ENCODE results near the gene THSD4.

The THSD4 gene

DNA sequence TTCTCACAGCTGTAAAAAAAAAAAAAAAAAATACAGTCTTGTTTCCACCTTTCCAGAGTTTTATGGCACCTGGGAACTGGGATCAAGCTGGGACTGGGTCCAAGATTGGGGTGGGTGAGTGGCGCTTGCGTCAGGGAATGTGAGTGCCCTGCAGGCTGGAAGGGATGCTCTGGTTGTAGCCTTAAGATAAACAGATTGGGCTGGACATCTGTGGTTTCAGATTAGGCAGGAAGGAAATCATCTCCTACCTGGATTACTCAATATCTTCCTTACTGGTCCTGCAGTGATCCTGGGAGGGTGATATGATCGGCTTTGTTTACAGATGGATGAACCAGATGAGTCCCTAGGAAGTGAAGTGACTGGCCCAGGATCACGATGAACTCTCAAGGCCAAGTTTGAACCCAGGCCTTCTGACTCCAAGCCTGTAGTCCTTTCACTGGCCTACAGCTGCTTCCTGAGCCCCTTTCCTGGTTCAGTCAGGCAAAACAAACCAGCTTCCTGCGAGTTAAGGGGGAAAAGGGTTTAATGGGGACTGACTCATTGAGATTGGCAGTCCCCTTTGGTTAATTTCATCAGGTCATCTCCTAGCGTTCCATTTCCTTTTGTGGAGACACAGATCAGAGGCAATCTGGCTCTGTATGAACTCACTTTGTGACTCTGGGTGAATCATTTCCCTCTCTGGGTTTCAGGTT lies 179.8 kb downstream of the THSD4 start:
- Histone ChIP-seq H3K27ac (no peak overlapping the region), H3K4me3 (no peak overlapping the region), H3K36me3 (ENCODE audit: insufficient read depth, low read length) (no peaks in the 10 kb centered on the region), H3K9me3 (ENCODE audit: low read depth, low read length) (no peaks in the 10 kb centered on the region), H3K9ac (ENCODE audit: insufficient read length) (no peak overlapping the region)
- TF ChIP-seq EZH2 (IDR thresholded peaks at IDR 0.05) (no peak), FOXP2 (optimal IDR thresholded peaks at IDR 0.05; ENCODE audit: control extremely low read depth, extremely low read length, insufficient read depth) (no peak), POLR2AphosphoS5 (IDR thresholded peaks at IDR 0.05; ENCODE audit: borderline replicate concordance, low read depth, low read length) (no peak)
- DNase-seq (ENCODE audit: low read depth, low spot score), result no peak

DNA sequence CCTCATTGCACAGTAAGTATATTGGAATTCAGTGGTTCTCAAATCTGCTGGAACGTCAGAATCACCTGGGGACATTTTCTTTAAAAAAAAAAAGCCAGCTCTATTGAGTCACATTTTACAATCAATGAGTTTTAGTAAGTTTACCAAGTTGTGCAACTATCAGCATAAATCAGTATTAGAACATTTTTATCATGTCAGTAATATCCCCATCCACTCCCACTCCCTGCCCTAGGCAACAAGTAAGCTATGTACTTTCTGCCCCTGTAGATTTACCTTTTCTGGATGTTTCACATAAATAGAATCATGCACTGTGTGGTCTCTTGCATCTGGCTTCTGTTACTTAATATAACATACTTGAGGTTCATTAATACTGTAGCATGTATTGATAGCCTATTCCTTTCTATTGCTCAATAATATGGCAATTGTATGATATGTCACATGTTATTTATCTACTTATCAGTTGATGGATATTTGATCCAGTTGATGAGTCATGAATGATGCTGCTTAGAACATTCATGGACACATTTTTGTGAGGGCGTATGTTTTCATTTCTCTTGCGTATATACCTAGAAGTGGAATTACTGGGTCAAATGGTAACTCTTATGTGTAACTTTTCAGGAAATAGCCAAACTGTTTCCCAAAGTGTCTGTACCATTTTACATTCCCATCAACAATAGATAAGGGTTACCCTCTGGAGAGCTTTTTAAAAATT lies 180.5 kb downstream of the THSD4 start:
- H3K9ac ChIP-seq (ENCODE audit: insufficient read length), result no peak overlapping the region
- no peak overlapping the region for H3K27ac ChIP-seq
- DNase-seq (ENCODE audit: low read depth, low spot score), result no peak
- no peak overlapping the region for H3K4me3 ChIP-seq
- H3K9me3 ChIP-seq (ENCODE audit: low read depth, low read length), result no peaks in the 10 kb centered on the region
- no peaks in the 10 kb centered on the region for H3K36me3 ChIP-seq (ENCODE audit: insufficient read depth, low read length)
- TF ChIP-seq FOXP2 (optimal IDR thresholded peaks at IDR 0.05; ENCODE audit: control extremely low read depth, extremely low read length, insufficient read depth) (no peak), POLR2AphosphoS5 (IDR thresholded peaks at IDR 0.05; ENCODE audit: borderline replicate concordance, low read depth, low read length) (no peak), EZH2 (IDR thresholded peaks at IDR 0.05) (no peak)

DNA sequence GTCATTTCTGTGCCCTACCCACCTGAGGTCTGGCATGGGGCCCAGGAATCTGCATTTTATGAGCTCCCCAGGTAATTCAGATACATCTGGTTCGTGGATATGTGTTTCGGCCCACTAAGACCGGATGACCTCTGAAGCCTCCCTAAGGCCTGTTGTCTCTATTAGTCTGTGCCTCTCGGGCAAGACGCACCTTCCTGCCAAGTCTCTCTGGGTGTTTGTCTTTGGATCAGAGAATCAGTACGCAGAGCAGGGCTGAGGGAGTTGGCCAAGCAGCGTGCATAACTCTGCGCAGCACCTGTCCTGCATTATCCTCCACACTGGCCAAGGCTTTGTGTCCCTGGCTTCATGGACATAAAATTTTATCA lies 181.0 kb downstream of the THSD4 start:
- DNase-seq (ENCODE audit: low read depth, low spot score), result no peak
- no peak for TF ChIP-seq FOXP2 (optimal IDR thresholded peaks at IDR 0.05; ENCODE audit: control extremely low read depth, extremely low read length, insufficient read depth)
- no peak for TF ChIP-seq POLR2AphosphoS5 (IDR thresholded peaks at IDR 0.05; ENCODE audit: borderline replicate concordance, low read depth, low read length)
- TF ChIP-seq EZH2 (IDR thresholded peaks at IDR 0.05), result no peak
- H3K9me3 ChIP-seq (ENCODE audit: low read depth, low read length), result no peaks in the 10 kb centered on the region
- no peaks in the 10 kb centered on the region for H3K36me3 ChIP-seq (ENCODE audit: insufficient read depth, low read length)
- H3K9ac ChIP-seq (ENCODE audit: insufficient read length), result no peak overlapping the region
- no peak overlapping the region for H3K27ac ChIP-seq
- H3K4me3 ChIP-seq, result no peak overlapping the region

DNA sequence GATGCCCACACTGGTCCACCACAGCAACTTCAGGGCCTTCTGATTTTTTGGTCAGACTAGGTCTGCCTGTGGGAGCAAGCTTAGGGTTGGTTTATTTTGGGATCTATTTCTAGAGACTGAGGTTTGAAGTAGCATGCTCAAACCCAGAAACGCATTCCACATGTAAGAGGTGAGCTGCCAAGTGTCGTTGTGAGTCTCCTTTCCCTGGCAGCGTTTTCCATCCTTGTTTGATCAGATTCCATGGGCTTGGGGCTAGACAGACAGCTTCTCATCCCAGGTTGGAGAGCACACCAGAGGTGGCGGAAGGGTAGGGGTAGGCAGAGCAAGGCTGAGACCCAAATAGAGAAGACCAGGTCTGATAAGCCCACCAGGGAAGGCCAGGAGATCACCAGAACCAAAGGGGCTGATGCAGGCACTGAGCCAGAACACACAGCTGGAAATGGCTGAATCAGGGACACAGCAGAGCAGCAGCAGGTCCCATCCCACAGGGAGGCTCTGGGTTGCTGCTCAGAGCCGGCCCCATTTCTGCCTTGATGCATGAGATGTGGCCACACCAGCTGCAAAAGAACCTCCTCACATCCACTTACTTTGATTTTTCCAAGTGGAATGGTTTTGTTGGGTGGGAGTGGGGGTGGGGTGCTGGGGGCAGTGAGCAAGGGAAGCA lies 186.8 kb downstream of the THSD4 start:
- no peak for DNase-seq (ENCODE audit: low read depth, low spot score)
- Histone ChIP-seq H3K36me3 (ENCODE audit: insufficient read depth, low read length) (no peaks in the 10 kb centered on the region), H3K4me3 (no peak overlapping the region), H3K9ac (ENCODE audit: insufficient read length) (no peak overlapping the region), H3K9me3 (ENCODE audit: low read depth, low read length) (no peaks in the 10 kb centered on the region), H3K27ac (no peak overlapping the region)
- TF ChIP-seq POLR2AphosphoS5 (IDR thresholded peaks at IDR 0.05; ENCODE audit: borderline replicate concordance, low read depth, low read length) (no peak), FOXP2 (optimal IDR thresholded peaks at IDR 0.05; ENCODE audit: control extremely low read depth, extremely low read length, insufficient read depth) (no peak), EZH2 (IDR thresholded peaks at IDR 0.05) (no peak)

DNA sequence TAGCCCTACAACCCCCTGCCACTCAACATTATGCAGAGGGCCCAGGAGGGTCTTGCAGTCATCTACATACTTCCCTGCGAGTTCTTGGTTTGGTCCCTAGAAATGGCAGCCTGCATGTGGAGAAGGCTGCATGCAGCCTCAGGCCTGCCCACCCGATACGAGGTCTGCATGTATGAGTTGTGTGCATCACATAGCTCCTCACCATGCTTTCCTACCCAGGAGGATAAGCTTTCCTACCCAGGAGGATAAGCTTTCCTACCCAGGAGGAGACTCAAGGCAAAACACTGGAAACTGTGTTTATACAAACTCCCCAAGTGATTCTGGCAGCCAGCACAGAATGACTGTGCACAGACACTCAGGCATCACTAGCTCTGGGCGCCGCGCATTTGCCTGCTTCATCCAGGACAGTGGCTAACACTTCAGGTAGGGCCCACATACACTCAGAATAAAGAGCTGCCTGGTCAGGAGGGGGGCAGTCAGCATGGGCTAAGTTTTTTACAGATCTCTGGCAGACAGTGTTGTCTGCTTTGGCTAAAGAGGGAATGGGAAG lies 187.7 kb downstream of the THSD4 start:
- Histone ChIP-seq H3K9me3 (ENCODE audit: low read depth, low read length) (no peaks in the 10 kb centered on the region), H3K36me3 (ENCODE audit: insufficient read depth, low read length) (no peaks in the 10 kb centered on the region), H3K9ac (ENCODE audit: insufficient read length) (no peak overlapping the region), H3K27ac (no peak overlapping the region), H3K4me3 (no peak overlapping the region)
- TF ChIP-seq EZH2 (IDR thresholded peaks at IDR 0.05) (no peak), POLR2AphosphoS5 (IDR thresholded peaks at IDR 0.05; ENCODE audit: borderline replicate concordance, low read depth, low read length) (no peak), FOXP2 (optimal IDR thresholded peaks at IDR 0.05; ENCODE audit: control extremely low read depth, extremely low read length, insufficient read depth) (no peak)
- DNase-seq (ENCODE audit: low read depth, low spot score), result no peak

DNA sequence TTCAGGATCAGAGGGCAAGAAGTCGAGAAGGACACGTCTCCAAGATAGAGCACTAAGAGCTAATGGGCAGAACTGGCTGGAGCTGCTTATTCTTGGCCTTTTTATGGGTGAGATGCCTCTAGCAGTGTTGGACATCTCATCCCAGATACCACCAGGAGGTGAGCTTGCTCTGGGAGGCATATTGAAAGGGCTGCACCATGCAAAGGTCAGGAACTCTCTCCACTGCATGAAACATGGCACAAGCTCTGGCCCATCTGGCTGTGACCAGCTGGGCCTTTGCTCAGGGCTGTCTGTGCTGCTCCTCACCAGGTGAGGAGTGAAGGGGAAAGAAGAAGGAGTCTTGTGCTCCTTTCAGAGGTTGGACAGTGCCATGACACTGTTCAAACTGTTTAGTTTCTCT lies 188.7 kb downstream of the THSD4 start:
- no peaks in the 10 kb centered on the region for H3K36me3 ChIP-seq (ENCODE audit: insufficient read depth, low read length)
- H3K9me3 ChIP-seq (ENCODE audit: low read depth, low read length), result no peaks in the 10 kb centered on the region
- no peak overlapping the region for H3K9ac ChIP-seq (ENCODE audit: insufficient read length)
- DNase-seq (ENCODE audit: low read depth, low spot score), result no peak
- TF ChIP-seq FOXP2 (optimal IDR thresholded peaks at IDR 0.05; ENCODE audit: control extremely low read depth, extremely low read length, insufficient read depth) (no peak), POLR2AphosphoS5 (IDR thresholded peaks at IDR 0.05; ENCODE audit: borderline replicate concordance, low read depth, low read length) (no peak), EZH2 (IDR thresholded peaks at IDR 0.05) (no peak)
- no peak overlapping the region for H3K4me3 ChIP-seq
- H3K27ac ChIP-seq, result no peak overlapping the region

DNA sequence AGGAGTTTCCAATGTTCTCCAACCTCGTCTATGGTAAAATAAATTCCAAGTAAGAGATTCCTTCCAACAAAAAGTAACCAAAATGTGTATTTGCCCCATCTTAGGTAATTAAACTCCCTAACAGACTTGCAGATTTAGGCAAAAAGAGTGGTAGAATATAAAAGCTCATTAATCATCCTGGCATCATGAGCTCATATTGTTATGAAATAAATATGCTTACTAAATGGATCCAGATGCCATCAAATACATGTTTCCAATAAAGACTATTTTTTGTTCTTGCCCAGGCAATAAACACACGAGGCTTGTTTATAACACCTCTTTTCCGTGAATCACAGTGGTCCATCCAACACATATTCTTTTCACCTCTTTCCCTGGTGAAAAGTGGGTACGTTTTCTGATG lies 189.4 kb downstream of the THSD4 start:
- H3K36me3 ChIP-seq (ENCODE audit: insufficient read depth, low read length), result no peaks in the 10 kb centered on the region
- no peak for DNase-seq (ENCODE audit: low read depth, low spot score)
- H3K27ac ChIP-seq, result no peak overlapping the region
- H3K9ac ChIP-seq (ENCODE audit: insufficient read length), result no peak overlapping the region
- H3K4me3 ChIP-seq, result no peak overlapping the region
- TF ChIP-seq EZH2 (IDR thresholded peaks at IDR 0.05) (no peak), POLR2AphosphoS5 (IDR thresholded peaks at IDR 0.05; ENCODE audit: borderline replicate concordance, low read depth, low read length) (no peak), FOXP2 (optimal IDR thresholded peaks at IDR 0.05; ENCODE audit: control extremely low read depth, extremely low read length, insufficient read depth) (no peak)
- H3K9me3 ChIP-seq (ENCODE audit: low read depth, low read length), result no peaks in the 10 kb centered on the region

DNA sequence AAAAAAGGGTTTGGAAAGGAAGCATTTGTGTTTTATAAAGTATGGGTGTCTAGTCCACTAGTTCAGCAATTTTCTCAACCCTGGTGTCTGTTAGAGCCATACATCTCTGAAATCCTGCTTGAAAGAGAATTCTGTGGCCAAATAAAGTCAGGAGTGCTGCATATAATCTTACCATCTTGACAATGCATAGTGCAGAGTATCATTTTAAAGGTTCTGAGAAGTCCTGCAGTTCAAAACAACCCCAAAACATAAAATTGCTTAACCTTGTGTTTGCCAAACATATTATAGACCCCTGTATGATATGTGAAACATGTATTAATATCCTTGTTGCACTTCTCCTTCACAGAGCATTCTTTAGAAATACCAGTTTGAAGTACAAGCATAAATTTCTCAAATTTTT lies 191.3 kb downstream of the THSD4 start:
- Histone ChIP-seq H3K9me3 (ENCODE audit: low read depth, low read length) (no peaks in the 10 kb centered on the region), H3K27ac (no peak overlapping the region), H3K9ac (ENCODE audit: insufficient read length) (no peak overlapping the region), H3K36me3 (ENCODE audit: insufficient read depth, low read length) (no peaks in the 10 kb centered on the region), H3K4me3 (no peak overlapping the region)
- no peak for DNase-seq (ENCODE audit: low read depth, low spot score)
- TF ChIP-seq EZH2 (IDR thresholded peaks at IDR 0.05), result no peak
- no peak for TF ChIP-seq FOXP2 (optimal IDR thresholded peaks at IDR 0.05; ENCODE audit: control extremely low read depth, extremely low read length, insufficient read depth)
- TF ChIP-seq POLR2AphosphoS5 (IDR thresholded peaks at IDR 0.05; ENCODE audit: borderline replicate concordance, low read depth, low read length), result no peak

Data from SK-N-MC (cell line).